HG03135 (cell line): ENCODE results near the gene NUP62CL.

Experiments used
- ATAC-seq: cut with Tn5 transposase; IDR thresholded peaks from one replicate; pipeline ENCODE4 v1.9.1; 2021; ENCODE audit warnings: mild to moderate bottlenecking, moderate library complexity; ENCODE audit not compliant: unreplicated experiment

Gene NUP62CL

GRCh38 chrX:107154787-107155620 lies 51.2 kb downstream of the NUP62CL start:
- no peak for ATAC-seq

- no peak for ATAC-seq
These were observed 53.2 kb downstream of the NUP62CL start for GRCh38 chrX:107153005-107153404.

GRCh38 chrX:107146670-107147069 lies 59.6 kb downstream of the NUP62CL start:
- no peak for ATAC-seq

GRCh38 chrX:107135965-107136307 lies 70.3 kb downstream of the NUP62CL start:
- ATAC-seq = no peak

- no peak for ATAC-seq
These were observed 70.9 kb downstream of the NUP62CL start for GRCh38 chrX:107135049-107135964.

DNA sequence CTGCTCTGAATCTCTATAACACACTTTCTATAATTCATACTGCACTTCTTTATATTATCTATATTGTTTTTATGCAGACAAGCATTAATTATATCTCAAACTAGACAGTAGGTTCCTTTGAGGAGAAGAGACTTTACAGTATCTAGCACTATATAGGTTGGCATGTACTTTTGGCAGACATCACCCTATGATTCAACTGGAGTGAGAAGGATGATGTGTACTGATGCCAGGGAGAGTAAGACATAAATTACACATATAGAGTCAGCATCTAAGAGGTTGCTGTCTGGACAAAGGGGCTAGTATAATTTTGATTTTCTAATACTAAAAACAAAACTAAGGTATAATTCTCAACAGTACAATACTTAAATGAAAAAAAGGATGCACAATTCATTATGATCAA lies 82.5 kb downstream of the NUP62CL start:
- no peak for ATAC-seq

DNA sequence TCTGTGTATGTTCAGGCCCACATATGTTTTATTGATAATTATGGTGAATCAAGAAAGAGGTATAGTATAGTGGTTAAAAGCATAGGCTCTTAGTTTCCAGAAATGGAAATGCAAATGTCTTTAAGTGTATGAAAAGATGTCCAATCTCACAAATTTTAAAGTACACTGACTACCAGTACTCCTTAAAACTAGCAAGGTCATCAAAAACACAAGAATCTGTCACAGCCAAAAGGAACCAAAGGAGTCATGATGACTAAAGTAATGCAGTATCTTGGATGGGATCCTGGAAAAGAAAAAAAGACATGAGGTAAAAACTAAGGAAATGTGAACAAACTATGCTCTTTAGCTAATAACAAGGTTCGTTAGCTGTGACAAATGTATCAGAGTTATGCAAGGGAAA lies 87.0 kb downstream of the NUP62CL start:
- ATAC-seq = no peak

DNA sequence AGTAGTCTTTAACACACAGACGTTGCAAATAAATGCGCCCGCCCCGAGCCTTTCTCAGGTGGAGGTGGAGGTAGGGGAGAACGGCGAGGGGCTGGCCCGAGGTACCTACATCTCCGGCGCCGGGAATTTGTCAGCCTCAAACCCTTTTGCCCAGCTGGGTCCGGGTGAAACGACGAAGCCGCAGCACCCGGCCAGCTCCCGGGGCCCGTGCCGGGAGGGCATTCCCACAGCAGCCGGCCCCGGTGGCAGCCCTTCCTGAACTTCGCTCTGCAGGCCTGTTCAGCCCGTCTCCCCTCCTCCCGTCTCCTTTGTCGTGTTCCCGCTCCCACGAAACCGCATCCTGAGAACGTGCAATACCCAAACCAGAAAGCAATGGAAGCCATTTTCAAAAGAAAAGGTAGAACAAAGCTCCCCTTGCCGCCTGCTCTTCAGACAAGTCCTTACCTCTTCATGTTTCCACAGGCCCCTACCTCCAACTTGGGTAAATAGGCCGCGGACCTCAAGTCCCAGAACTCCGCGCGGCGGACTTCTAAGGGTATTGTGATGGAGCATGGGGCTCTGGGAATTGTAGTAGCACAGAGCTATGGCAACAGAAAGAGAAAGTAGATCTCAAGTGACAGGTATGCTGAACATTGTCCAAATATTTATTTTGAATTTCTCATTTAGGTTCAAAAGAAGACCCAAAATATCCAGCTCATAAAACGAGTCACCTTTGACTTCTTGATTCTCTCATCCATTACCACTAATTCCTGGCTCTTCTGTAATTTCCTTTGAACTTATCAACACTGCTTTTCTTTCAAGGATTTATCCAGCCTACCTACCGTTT lies 87.7 kb downstream of the NUP62CL start, which contains the start of gene RBM41:
Gene RBM41, minus strand, starts transcription at position 501 of the 826 bp plus-strand sequence. Its CDS starts 49 bp downstream, at position 452.
- peak; percentile 99 for ATAC-seq

- peak; percentile 17 for ATAC-seq
These were observed 88.3 kb downstream of the NUP62CL start for GRCh38 chrX:107117993-107118321.

DNA sequence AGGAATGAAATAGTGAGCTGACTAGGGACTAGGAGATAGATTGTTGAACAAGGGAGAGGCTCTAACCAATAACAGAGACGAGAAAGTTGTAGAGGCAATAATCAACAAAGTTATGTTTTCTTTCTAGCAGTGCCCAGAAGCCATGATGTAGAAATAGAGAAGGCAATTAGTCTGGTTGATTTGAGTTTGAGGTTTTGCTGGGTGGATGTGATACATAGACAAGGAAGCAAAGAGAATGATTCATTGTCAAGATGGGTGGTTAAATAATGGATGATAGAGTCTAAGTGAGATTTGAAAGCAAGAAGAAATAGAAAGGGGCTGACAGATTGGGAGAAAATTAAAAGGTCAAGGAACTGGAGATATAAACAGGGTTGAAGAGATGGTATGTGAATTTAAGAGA lies 98.8 kb downstream of the NUP62CL start:
- no peak for ATAC-seq

DNA sequence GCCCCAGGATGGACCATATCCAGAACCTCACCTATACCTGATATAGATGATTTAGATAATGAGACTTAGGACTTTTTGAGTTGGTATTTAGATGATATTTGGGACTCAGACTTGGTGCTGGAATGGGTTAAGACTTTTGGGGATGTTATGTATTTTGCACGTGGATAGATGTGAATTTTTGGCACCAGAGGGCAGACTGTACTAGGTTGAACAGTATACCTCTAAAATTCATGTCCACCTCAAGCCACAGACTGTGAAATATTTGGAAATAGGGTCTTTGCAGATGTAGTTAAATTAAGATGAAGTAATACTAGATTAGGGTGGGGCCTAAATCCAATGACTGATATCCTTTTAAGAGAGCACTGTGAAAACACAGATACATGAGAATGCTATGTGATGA lies 103.3 kb downstream of the NUP62CL start:
- ATAC-seq = no peak

- no peak for ATAC-seq
These were observed 130.1 kb downstream of the NUP62CL start for GRCh38 chrX:107076158-107076557.
